Measurements from ENCODE around the gene TNNI2.
A peak's percentile ranks its signal among the peaks of the same experiment; 100 is the strongest.
"Not testable (repeated sequence)": the region's sequence is repeated elsewhere in the genome, so short reads cannot be mapped to it uniquely, and the experiment has no call there.

Gene TNNI2

GRCh38 chr11:1873048-1873812, 34.4 kb downstream of the TNNI2 start:
- H3K27ac ChIP-seq: no peak overlapping the region
- no peak for TF ChIP-seq ZFX (IDR thresholded peaks at IDR 0.05)
- no peak for TF ChIP-seq CTCF (conservative IDR thresholded peaks at IDR 0.05)

- not testable (repeated sequence) for H3K27ac ChIP-seq
These were observed 35.0 kb downstream of the TNNI2 start for GRCh38 chr11:1873813-1874150.

GRCh38 chr11:1874441-1875092, 35.8 kb downstream of the TNNI2 start:
- not testable (repeated sequence) for H3K27ac ChIP-seq

- TF ChIP-seq CTCF (conservative IDR thresholded peaks at IDR 0.05) (no peak), ZFX (IDR thresholded peaks at IDR 0.05) (no peak)
- no peak overlapping the region for H3K27ac ChIP-seq
These were observed 36.5 kb downstream of the TNNI2 start for GRCh38 chr11:1875093-1875850.

GRCh38 chr11:1875851-1876301, 37.1 kb downstream of the TNNI2 start:
- H3K27ac ChIP-seq: not testable (repeated sequence)

GRCh38 chr11:1876361-1877063, 37.7 kb downstream of the TNNI2 start:
- no peak for TF ChIP-seq ZFX (IDR thresholded peaks at IDR 0.05)
- peak; percentile 83 for TF ChIP-seq CTCF (conservative IDR thresholded peaks at IDR 0.05)
- H3K27ac ChIP-seq: no peak overlapping the region

- no peak for TF ChIP-seq ZFX (IDR thresholded peaks at IDR 0.05)
- TF ChIP-seq CTCF (conservative IDR thresholded peaks at IDR 0.05): no peak
- H3K27ac ChIP-seq: no peak overlapping the region
These were observed 38.7 kb downstream of the TNNI2 start for GRCh38 chr11:1877211-1878136.

Data from C4-2B (cell line).